H1 (cell line): ENCODE measurements around the gene DLEC1. TPM values are rescaled to one million over a fixed set of nuclear protein-coding genes. Genes with fewer than 3 reads are reported as not detected.

ENCODE experiments used
- CTCF ChIA-PET: fragments of 300-600 bp; sonication (Branson Sonifier 250); formaldehyde crosslinking; loops from one replicate; lab custom pipeline; 2021; ENCODE audit not compliant: partially characterized antibody; lab: Charles Lee
- POLR2A ChIA-PET: fragments of 300-600 bp; sonication (Branson Sonifier 250); formaldehyde crosslinking; loops from one replicate; lab custom pipeline; 2021; ENCODE audit warnings: inconsistent platforms; ENCODE audit not compliant: partially characterized antibody; lab: Charles Lee
- DNase-seq, 2 experiments: peaks; one replicate each; pipeline versions ENCODE4 v3.0.0 to v3.0.0-alpha.2; 2010 to 2022; ENCODE audit warnings: low spot score in 2 of 2, low read depth in 1 of 2, mixed read lengths in 1 of 2
- FAIRE-seq: peaks from 2 replicates; lab custom pipeline; 2011; peaks lifted over from hg19 to GRCh38; lab: Jason Lieb, UNC
- H2AFZ ChIP-seq: 2 replicates; pipeline ENCODE4 v1.8.1; 2012; ENCODE audit warnings: low read length, inconsistent platforms
- H2AK5ac ChIP-seq: 2 replicates; pipeline ENCODE4 v1.6.1; 2013; ENCODE audit warnings: low read depth, low read length
- H2BK120ac ChIP-seq: replicated peaks from 2 replicates; pipeline ENCODE3; 2013; ENCODE audit warnings: low read depth, low read length, inconsistent platforms
- H2BK12ac ChIP-seq: 2 replicates; pipeline ENCODE4 v1.6.1; 2013; ENCODE audit warnings: low read depth, low read length
- H2BK15ac ChIP-seq: 2 replicates; pipeline ENCODE4 v1.6.1; 2013; ENCODE audit warnings: low read length
- H2BK20ac ChIP-seq: 2 replicates; pipeline ENCODE4 v1.6.1; 2013; ENCODE audit warnings: low read length
- H2BK5ac ChIP-seq: 2 replicates; pipeline ENCODE4 v1.6.1; 2013; ENCODE audit warnings: low read depth, low read length
- H3K14ac ChIP-seq: 2 replicates; pipeline ENCODE4 v1.6.1; 2013; ENCODE audit warnings: inconsistent platforms; ENCODE audit not compliant: insufficient read length
- H3K18ac ChIP-seq: 2 replicates; pipeline ENCODE4 v1.6.1; 2013; ENCODE audit warnings: low read length; ENCODE audit errors: extremely low read depth
- H3K23ac ChIP-seq: 2 replicates; pipeline ENCODE4 v1.6.1; 2013; ENCODE audit warnings: inconsistent platforms; ENCODE audit not compliant: insufficient read length
- H3K23me2 ChIP-seq: 2 replicates; pipeline ENCODE4 v1.6.1; 2013; ENCODE audit warnings: low read depth, low read length
- H3K27ac ChIP-seq: 2 replicates; pipeline ENCODE4 v1.6.1; 2011; ENCODE audit warnings: low read depth, low read length, inconsistent platforms
- H3K27me3 ChIP-seq, 4 experiments: replicated peaks in 1 of 4; 1 replicate in 1 of 4; 2 replicates in 3 of 4; pipeline versions ENCODE4 v1.6.1 to v1.8.1; 2011 to 2013; ENCODE audit warnings: low read length in 3 of 4, mild to moderate bottlenecking in 3 of 4, inconsistent platforms in 2 of 4, mixed read lengths in 2 of 4, moderate library complexity in 1 of 4; ENCODE audit not compliant: control insufficient read depth in 3 of 4, insufficient read depth in 3 of 4; ENCODE audit errors: extremely low read depth in 1 of 4
- H3K36me3 ChIP-seq, 4 experiments: 2 replicates each; pipeline versions ENCODE4 v1.6.1 to v1.8.1; 2011 to 2013; ENCODE audit warnings: mild to moderate bottlenecking in 4 of 4, low read length in 3 of 4, moderate library complexity in 2 of 4, control low read depth in 1 of 4, inconsistent platforms in 1 of 4; ENCODE audit not compliant: insufficient read depth in 4 of 4, control insufficient read depth in 2 of 4
- H3K4ac ChIP-seq: replicated peaks from 2 replicates; pipeline ENCODE3; 2013; ENCODE audit warnings: low read length, low read depth, mixed read lengths, inconsistent platforms; ENCODE audit not compliant: insufficient read length
- H3K4me1 ChIP-seq, 4 experiments: replicated peaks in 1 of 4; 1 replicate in 1 of 4; 2 replicates in 3 of 4; pipeline versions ENCODE4 v1.6.1 to v1.8.1; 2011 to 2013; ENCODE audit warnings: low read length in 3 of 4, inconsistent platforms in 2 of 4, mixed read lengths in 1 of 4; ENCODE audit not compliant: insufficient read depth in 4 of 4, control insufficient read depth in 3 of 4
- H3K4me2 ChIP-seq, 2 experiments: 2 replicates each; pipeline versions ENCODE4 v1.6.1 to v1.8.1; 2011 to 2013; ENCODE audit warnings: low read depth in 2 of 2, low read length in 2 of 2, control low read depth in 1 of 2, inconsistent platforms in 1 of 2, mild to moderate bottlenecking in 1 of 2; ENCODE audit not compliant: insufficient read depth in 1 of 2
- H3K4me3 ChIP-seq, 4 experiments: fragments of 200-600, 300-600 bp in 1 of 4; sonication (generic), shearing (Covaris generic), sonication (Bioruptor Twin) in 1 of 4; 2 replicates each; pipeline versions ENCODE4 v1.5.1 to v1.8.1; 2011 to 2016; ENCODE audit warnings: low read length in 4 of 4, low read depth in 3 of 4, control low read depth in 2 of 4, inconsistent platforms in 2 of 4, mild to moderate bottlenecking in 2 of 4, mixed read lengths in 1 of 4, moderate library complexity in 1 of 4; ENCODE audit not compliant: insufficient read depth in 2 of 4; ENCODE audit errors: extremely low read depth in 1 of 4
- H3K56ac ChIP-seq: replicated peaks from 2 replicates; pipeline ENCODE3; 2013; ENCODE audit warnings: low read depth, mild to moderate bottlenecking, mixed read lengths, low read length, inconsistent platforms; ENCODE audit not compliant: insufficient read length
- H3K79me1 ChIP-seq: 2 replicates; pipeline ENCODE4 v1.6.1; 2013; ENCODE audit warnings: low read depth, low read length, control low read depth
- H3K79me2 ChIP-seq, 2 experiments: 2 replicates each; pipeline versions ENCODE4 v1.6.1 to v1.8.1; 2012 to 2013; ENCODE audit warnings: low read length in 2 of 2, mild to moderate bottlenecking in 2 of 2, inconsistent platforms in 1 of 2; ENCODE audit not compliant: insufficient read depth in 2 of 2, control insufficient read depth in 1 of 2
- H3K9ac ChIP-seq, 4 experiments: replicated peaks in 1 of 4; 1 replicate in 1 of 4; 2 replicates in 3 of 4; pipeline versions ENCODE4 v1.6.1 to v1.8.1; 2011 to 2013; ENCODE audit warnings: low read depth in 3 of 4, low read length in 3 of 4, control low read depth in 2 of 4, mild to moderate bottlenecking in 2 of 4, moderate library complexity in 2 of 4, inconsistent platforms in 1 of 4; ENCODE audit errors: extremely low read depth in 1 of 4
- H3K9me3 ChIP-seq, 2 experiments: 2 replicates each; pipeline versions ENCODE4 v1.6.1 to v1.8.1; 2012 to 2013; ENCODE audit warnings: mild to moderate bottlenecking in 2 of 2, moderate library complexity in 2 of 2, control low read depth in 1 of 2, inconsistent platforms in 1 of 2, low read depth in 1 of 2, low read length in 1 of 2, mixed read lengths in 1 of 2; ENCODE audit not compliant: insufficient read depth in 2 of 2
- H4K20me1 ChIP-seq, 2 experiments: replicated peaks in 1 of 2; 2 replicates each; pipeline versions ENCODE3 to v1.8.1; 2011 to 2013; ENCODE audit warnings: inconsistent platforms in 2 of 2, low read length in 2 of 2, mild to moderate bottlenecking in 1 of 2; ENCODE audit not compliant: insufficient read depth in 2 of 2, control insufficient read depth in 1 of 2
- H4K5ac ChIP-seq: 2 replicates; pipeline ENCODE4 v1.6.1; 2013; ENCODE audit warnings: low read length, low read depth, mixed read lengths, inconsistent platforms; ENCODE audit not compliant: insufficient read length
- H4K8ac ChIP-seq: 2 replicates; pipeline ENCODE4 v1.8.0; 2013; ENCODE audit warnings: mild to moderate bottlenecking, moderate library complexity, low read length, inconsistent platforms; ENCODE audit not compliant: insufficient read depth; ENCODE audit errors: extremely low read depth
- H4K91ac ChIP-seq: replicated peaks from 2 replicates; pipeline ENCODE3; 2013; ENCODE audit warnings: low read length, mixed read lengths, inconsistent platforms; ENCODE audit not compliant: insufficient read length
- BCL11A ChIP-seq, 2 experiments: IDR thresholded peaks; one replicate each; pipeline ENCODE4 v1.6.1; 2011; ENCODE audit warnings: low read depth in 2 of 2, low read length in 2 of 2, mild to moderate bottlenecking in 2 of 2
- CHD1 ChIP-seq: IDR thresholded peaks from 2 replicates; pipeline ENCODE4 v1.6.1; 2012; ENCODE audit warnings: low read depth, low read length, improper control_type of control experiment
- KDM1A ChIP-seq: fragments of 200-600, 300-600 bp; sonication (generic); IDR thresholded peaks from 2 replicates; pipeline ENCODE4 v1.7.1; 2016; ENCODE audit warnings: mild to moderate bottlenecking, low read length, borderline replicate concordance
- POU5F1 ChIP-seq: IDR thresholded peaks from 2 replicates; pipeline ENCODE4 v1.6.1; 2011; ENCODE audit warnings: low read depth, mild to moderate bottlenecking, low read length, moderate library complexity
- SP2 ChIP-seq: IDR thresholded peaks from 2 replicates; pipeline ENCODE4 v1.6.1; 2012; ENCODE audit warnings: mild to moderate bottlenecking, low read length, inconsistent platforms
- YY1 ChIP-seq: IDR thresholded peaks from 2 replicates; pipeline ENCODE4 v1.6.1; 2011; ENCODE audit warnings: low read depth, mild to moderate bottlenecking, low read length
- ZNF274 ChIP-seq: IDR thresholded peaks from 2 replicates; pipeline ENCODE4 v1.7.0; 2012; ENCODE audit warnings: low read length, borderline replicate concordance; ENCODE audit errors: extremely low read depth
- WGBS, 2 experiments: shearing (Covaris generic) in 1 of 2; methylation state at CpG; one replicate each; pipeline versions ENCODE4 v1.1.6 to v1.1.7; 2013 to 2015; ENCODE audit warnings: low lambda C conversion rate in 2 of 2, mixed read lengths in 2 of 2, inconsistent platforms in 1 of 2, low coverage in 1 of 2, missing lambda C conversion rate in 1 of 2; ENCODE audit not compliant: insufficient replicate concordance in 2 of 2, insufficient coverage in 1 of 2, insufficient read length in 1 of 2; ENCODE audit errors: extremely low coverage in 1 of 2, missing lambda C conversion rate in 1 of 2; 5-methylcytosine and 5-hydroxymethylcytosine counted together
- polyA plus RNA-seq, 7 experiments: library from polyadenylated mRNA; depleted of rRNA in 3 of 7; stranded (reverse) in 5 of 7; unstranded in 2 of 7; fragments of >200 nt in 5 of 7; fragments of 200-250 nt in 2 of 7; gene quantifications; 1 replicate in 5 of 7; 2 replicates in 1 of 7; 4 replicates in 1 of 7; pipeline versions ENCODE4 v1.2.1 to v1.2.3, GENCODE V29; 2011 to 2013; ENCODE audit warnings: missing spikeins in 2 of 7, mixed read lengths in 2 of 7
- total RNA-seq: library from RNA; stranded (reverse); fragmentation: NEBNext Ultra II Directional; extraction: Animal tissue kit (Norgen Biotek cat#: 25700); gene quantifications from 2 replicates; pipeline ENCODE4 v1.2.1, GENCODE V29; 2021
- TF ChIP-seq, protein P1 (sequence below): IDR thresholded peaks from 2 replicates; pipeline ENCODE4 v1.6.1; 2012; ENCODE audit warnings: low read length, inconsistent platforms
- TF ChIP-seq, protein P2 (sequence below): IDR thresholded peaks from 2 replicates; pipeline ENCODE4 v1.6.1; 2012; ENCODE audit warnings: inconsistent platforms
- TF ChIP-seq, protein P3 (sequence below): IDR thresholded peaks from 2 replicates; pipeline ENCODE4 v1.6.1; 2011; ENCODE audit warnings: low read depth, mild to moderate bottlenecking, low read length; ENCODE audit not compliant: insufficient read depth
- TF ChIP-seq, protein P4 (sequence below): IDR thresholded peaks from 2 replicates; pipeline ENCODE4 v1.6.1; 2011; ENCODE audit warnings: low read length, improper control_type of control experiment

DLEC1 gene
- total and polyA plus RNA-seq, 2 of the 8 experiments (the other 6 are each of a cell fraction or from before 2014, with no cell fraction given), result 0.26 to 0.76 TPM

DNA sequence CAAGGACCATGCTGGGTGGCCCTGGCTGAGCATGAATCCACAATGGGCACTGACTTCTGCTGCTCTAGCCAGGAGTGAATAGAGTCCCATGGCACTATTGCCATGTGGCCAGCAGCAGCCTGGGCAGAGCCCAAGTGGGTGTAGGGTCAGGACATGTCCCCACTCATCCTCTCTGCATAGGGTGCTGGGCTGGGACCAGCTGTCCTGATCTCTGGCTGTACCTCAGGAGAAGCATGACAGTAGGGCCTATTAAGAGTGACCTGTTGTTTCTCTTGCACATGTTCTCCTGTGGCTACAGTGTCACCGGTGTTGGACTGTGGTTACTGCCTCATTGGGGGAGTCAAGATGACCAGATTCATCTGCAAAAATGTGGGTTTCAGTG, 46.9 kb downstream of the DLEC1 start:
- H3K79me2 ChIP-seq, result no peaks in the 10 kb centered on the region
- no peak overlapping the region for H4K8ac ChIP-seq
- no peak overlapping the region for H2AFZ ChIP-seq
- H4K5ac ChIP-seq, result no peak overlapping the region
- peaks cover 8% of the 10 kb centered on the region in 2 experiments for H3K9me3 ChIP-seq
- H4K20me1 ChIP-seq, result no peaks in the 10 kb centered on the region
- H3K23ac ChIP-seq, result no peak overlapping the region
- no peak overlapping the region for H3K18ac ChIP-seq
- POLR2A ChIA-PET, result no interaction called here
- no peaks in the 10 kb centered on the region for H3K4me1 ChIP-seq
- no peaks in the 10 kb centered on the region for H3K36me3 ChIP-seq
- H3K23me2 ChIP-seq, result peaks cover 4% of the 10 kb centered on the region; the same call in 1 of the 2 replicates
- no peak for DNase-seq
- H3K14ac ChIP-seq, result no peak overlapping the region
- H2BK12ac ChIP-seq, result no peak overlapping the region
- H3K4ac ChIP-seq, result no peak overlapping the region
- no peak overlapping the region for H2BK15ac ChIP-seq
- no peak overlapping the region for H2BK20ac ChIP-seq
- no peak overlapping the region for H3K9ac ChIP-seq
- FAIRE-seq, result no peak
- no peak overlapping the region for H2BK120ac ChIP-seq
- no peak overlapping the region for H2BK5ac ChIP-seq
- H3K4me2 ChIP-seq, result no peak overlapping the region
- WGBS, 2 experiments, result 100% methylated on average over 1 of the region's 1 CpG; no CpG with 5 or more reads in 1 of the 2 experiments
- no peak overlapping the region for H4K91ac ChIP-seq
- H2AK5ac ChIP-seq, result no peak overlapping the region
- H3K27me3 ChIP-seq, result no peaks in the 10 kb centered on the region
- H3K27ac ChIP-seq, result no peak overlapping the region
- no peak overlapping the region for H3K4me3 ChIP-seq
- H3K56ac ChIP-seq, result no peak overlapping the region
- no peaks in the 10 kb centered on the region for H3K79me1 ChIP-seq
- CTCF ChIA-PET, result interaction anchor here (0.6 to 1.7 kb wide), 6 partner anchors 8 to 582 kb away, joined by 3 to 5 read pairs (median 3); no protein-coding TSS in a partner anchor
- TF ChIP-seq POU5F1 (no peak), ZNF274 (no peak), CHD1 (no peak), BCL11A (IDR thresholded peaks at IDR 0.05; ENCODE audit: low read depth in 2 of 2, low read length in 2 of 2) (no peak), SP2 (no peak), KDM1A (no peak), YY1 (no peak)
- TF ChIP-seq, protein P1, sequence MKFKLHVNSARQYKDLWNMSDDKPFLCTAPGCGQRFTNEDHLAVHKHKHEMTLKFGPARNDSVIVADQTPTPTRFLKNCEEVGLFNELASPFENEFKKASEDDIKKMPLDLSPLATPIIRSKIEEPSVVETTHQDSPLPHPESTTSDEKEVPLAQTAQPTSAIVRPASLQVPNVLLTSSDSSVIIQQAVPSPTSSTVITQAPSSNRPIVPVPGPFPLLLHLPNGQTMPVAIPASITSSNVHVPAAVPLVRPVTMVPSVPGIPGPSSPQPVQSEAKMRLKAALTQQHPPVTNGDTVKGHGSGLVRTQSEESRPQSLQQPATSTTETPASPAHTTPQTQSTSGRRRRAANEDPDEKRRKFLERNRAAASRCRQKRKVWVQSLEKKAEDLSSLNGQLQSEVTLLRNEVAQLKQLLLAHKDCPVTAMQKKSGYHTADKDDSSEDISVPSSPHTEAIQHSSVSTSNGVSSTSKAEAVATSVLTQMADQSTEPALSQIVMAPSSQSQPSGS, result no peak
- TF ChIP-seq, protein P2, sequence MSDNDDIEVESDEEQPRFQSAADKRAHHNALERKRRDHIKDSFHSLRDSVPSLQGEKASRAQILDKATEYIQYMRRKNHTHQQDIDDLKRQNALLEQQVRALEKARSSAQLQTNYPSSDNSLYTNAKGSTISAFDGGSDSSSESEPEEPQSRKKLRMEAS, result no peak
- TF ChIP-seq, protein P3, sequence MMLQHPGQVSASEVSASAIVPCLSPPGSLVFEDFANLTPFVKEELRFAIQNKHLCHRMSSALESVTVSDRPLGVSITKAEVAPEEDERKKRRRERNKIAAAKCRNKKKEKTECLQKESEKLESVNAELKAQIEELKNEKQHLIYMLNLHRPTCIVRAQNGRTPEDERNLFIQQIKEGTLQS, result no peak
- TF ChIP-seq, protein P4, sequence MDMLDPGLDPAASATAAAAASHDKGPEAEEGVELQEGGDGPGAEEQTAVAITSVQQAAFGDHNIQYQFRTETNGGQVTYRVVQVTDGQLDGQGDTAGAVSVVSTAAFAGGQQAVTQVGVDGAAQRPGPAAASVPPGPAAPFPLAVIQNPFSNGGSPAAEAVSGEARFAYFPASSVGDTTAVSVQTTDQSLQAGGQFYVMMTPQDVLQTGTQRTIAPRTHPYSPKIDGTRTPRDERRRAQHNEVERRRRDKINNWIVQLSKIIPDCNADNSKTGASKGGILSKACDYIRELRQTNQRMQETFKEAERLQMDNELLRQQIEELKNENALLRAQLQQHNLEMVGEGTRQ, result no peak
